Breast epithelium (tissue), 3 donors: ENCODE measurements around the gene BSN.

Source experiments
- POLR2A ChIP-seq: fragments of 450-650 bp; IDR thresholded peaks from one replicate; pipeline ENCODE4 v1.6.1; 2016; ENCODE audit warnings: antibody characterized with exemption, mild to moderate bottlenecking, moderate library complexity
- TF ChIP-seq, protein P1 (sequence below), 3 donors: fragments of 450-650 bp; IDR thresholded peaks; one replicate each; pipeline ENCODE4 v1.5.1; 2016 to 2017; ENCODE audit warnings: antibody characterized with exemption in 3 of 3, mild to moderate bottlenecking in 3 of 3, moderate library complexity in 3 of 3

DNA sequence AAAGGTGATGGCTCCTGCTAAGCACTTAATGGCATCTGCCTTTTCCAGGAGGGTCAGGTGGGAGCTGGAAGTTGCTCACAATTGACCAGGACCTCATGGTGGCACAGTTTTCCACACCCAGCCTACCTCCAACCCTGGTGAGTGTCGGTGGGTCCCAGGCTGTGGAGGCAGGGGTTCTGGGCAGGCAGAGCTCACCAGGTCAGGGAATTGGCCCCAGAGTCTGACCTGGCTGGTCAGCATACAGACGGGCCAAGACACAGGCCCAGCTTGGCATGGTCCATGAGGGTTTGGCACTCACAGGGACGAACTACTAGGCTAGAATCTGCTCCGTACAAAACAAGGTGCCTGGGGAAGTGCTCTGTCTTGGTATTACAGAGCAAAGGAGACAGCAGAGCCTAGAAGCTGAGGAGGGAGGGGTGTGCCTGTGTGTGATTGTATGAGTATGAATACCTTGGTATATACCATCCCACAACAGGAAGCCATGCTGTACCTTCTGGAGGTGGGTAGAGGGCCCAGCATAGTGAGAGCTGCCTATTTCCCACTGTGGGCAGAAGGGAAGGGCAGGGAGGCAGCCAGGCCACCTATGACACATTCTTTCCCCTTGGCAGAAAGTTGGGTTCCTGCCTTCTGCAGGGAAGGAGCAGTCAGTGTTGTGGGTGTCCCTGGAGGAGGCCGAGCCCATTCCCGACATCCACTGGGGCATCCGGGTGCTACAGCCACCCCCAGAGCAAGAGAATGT is 126.4 kb downstream of the BSN start:
- TF ChIP-seq, protein P1, sequence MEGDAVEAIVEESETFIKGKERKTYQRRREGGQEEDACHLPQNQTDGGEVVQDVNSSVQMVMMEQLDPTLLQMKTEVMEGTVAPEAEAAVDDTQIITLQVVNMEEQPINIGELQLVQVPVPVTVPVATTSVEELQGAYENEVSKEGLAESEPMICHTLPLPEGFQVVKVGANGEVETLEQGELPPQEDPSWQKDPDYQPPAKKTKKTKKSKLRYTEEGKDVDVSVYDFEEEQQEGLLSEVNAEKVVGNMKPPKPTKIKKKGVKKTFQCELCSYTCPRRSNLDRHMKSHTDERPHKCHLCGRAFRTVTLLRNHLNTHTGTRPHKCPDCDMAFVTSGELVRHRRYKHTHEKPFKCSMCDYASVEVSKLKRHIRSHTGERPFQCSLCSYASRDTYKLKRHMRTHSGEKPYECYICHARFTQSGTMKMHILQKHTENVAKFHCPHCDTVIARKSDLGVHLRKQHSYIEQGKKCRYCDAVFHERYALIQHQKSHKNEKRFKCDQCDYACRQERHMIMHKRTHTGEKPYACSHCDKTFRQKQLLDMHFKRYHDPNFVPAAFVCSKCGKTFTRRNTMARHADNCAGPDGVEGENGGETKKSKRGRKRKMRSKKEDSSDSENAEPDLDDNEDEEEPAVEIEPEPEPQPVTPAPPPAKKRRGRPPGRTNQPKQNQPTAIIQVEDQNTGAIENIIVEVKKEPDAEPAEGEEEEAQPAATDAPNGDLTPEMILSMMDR (IDR thresholded peaks at IDR 0.05), result no peak
- TF ChIP-seq POLR2A, result no peak
